Activated T-helper 1 cell treated with anti-CD3 and anti-CD28 coated beads, Interleukin-12 subunit alpha, Interleukin-12 subunit beta, Interleukin-2, Interleukin-4 antibody, amounts not matched to agents 30 ng/mL and 10 ng/mL and 1 ng/mL, durations not matched to agents 14 hours and 24 hours and 36 hours (primary cell): ENCODE results near the gene KCNQ1. TPM values are rescaled to one million over a fixed set of nuclear protein-coding genes. Genes with fewer than 3 reads are reported as not detected.

Experiments used
- DNase-seq: peaks from one replicate; pipeline ENCODE4 v3.0.0; 2021; ENCODE audit warnings: low spot score
- H3K27ac Mint-ChIP-seq: one replicate; pipeline ENCODE4 v1.8.0; 2021; ENCODE audit warnings: mild to moderate bottlenecking, mixed read lengths
- H3K27me3 Mint-ChIP-seq: one replicate; pipeline ENCODE4 v1.8.0; 2022; ENCODE audit warnings: mild to moderate bottlenecking, moderate library complexity, mixed read lengths; ENCODE audit not compliant: insufficient read depth
- H3K36me3 Mint-ChIP-seq: one replicate; pipeline ENCODE4 v1.8.0; 2021; ENCODE audit warnings: low read depth, mixed read lengths
- H3K4me1 Mint-ChIP-seq: one replicate; pipeline ENCODE4 v1.8.0; 2021; ENCODE audit warnings: low read depth, mixed read lengths
- H3K4me3 Mint-ChIP-seq: one replicate; pipeline ENCODE4 v1.8.0; 2021; ENCODE audit warnings: mild to moderate bottlenecking, moderate library complexity, mixed read lengths
- H3K9me3 Mint-ChIP-seq: one replicate; pipeline ENCODE4 v1.8.0; 2021; ENCODE audit warnings: mixed read lengths
- intact Hi-C: fragments of 100-400 bp; cut with micrococcal nuclease; formaldehyde crosslinking; loops from one replicate; pipeline ENCODE4 v1.15.1; 2024
- total RNA-seq: library from RNA; stranded (reverse); gene quantifications from 2 replicates; pipeline ENCODE4 v1.2.3, GENCODE V29; 2022

KCNQ1 gene
- total RNA-seq, 1 donor from 2014 or later = 6.4 TPM

- Mint-ChIP-seq H3K4me3 (no peak overlapping the region), H3K27me3 (no peaks in the 10 kb centered on the region), H3K36me3 (no peaks in the 10 kb centered on the region), H3K9me3 (no peaks in the 10 kb centered on the region), H3K27ac (no peak overlapping the region), H3K4me1 (no peaks in the 10 kb centered on the region)
- intact Hi-C loops = no loop called here
- DNase-seq = no peak
Observed at GRCh38 chr11:2716376-2717095, 271.7 kb downstream of the KCNQ1 start.

GRCh38 chr11:2717561-2718325 is 272.9 kb downstream of the KCNQ1 start:
- no peak for DNase-seq
- Mint-ChIP-seq H3K9me3 (no peaks in the 10 kb centered on the region), H3K27me3 (no peaks in the 10 kb centered on the region), H3K4me1 (no peaks in the 10 kb centered on the region), H3K4me3 (no peak overlapping the region), H3K27ac (no peak overlapping the region), H3K36me3 (no peaks in the 10 kb centered on the region)
- intact Hi-C loops = no loop called here

- Mint-ChIP-seq H3K36me3 (no peaks in the 10 kb centered on the region), H3K9me3 (no peaks in the 10 kb centered on the region), H3K27me3 (no peaks in the 10 kb centered on the region), H3K27ac (no peak overlapping the region), H3K4me1 (no peaks in the 10 kb centered on the region), H3K4me3 (no peak overlapping the region)
- no peak for DNase-seq
- intact Hi-C loops = no loop called here
Observed at GRCh38 chr11:2718817-2719438, 274.1 kb downstream of the KCNQ1 start.

- Mint-ChIP-seq H3K9me3 (no peaks in the 10 kb centered on the region), H3K4me3 (no peak overlapping the region), H3K36me3 (no peaks in the 10 kb centered on the region), H3K4me1 (no peaks in the 10 kb centered on the region), H3K27ac (no peak overlapping the region), H3K27me3 (no peaks in the 10 kb centered on the region)
- intact Hi-C loops = no loop called here
- DNase-seq = no peak
Observed at GRCh38 chr11:2719831-2720590, 275.2 kb downstream of the KCNQ1 start.

GRCh38 chr11:2721210-2721916 is 276.6 kb downstream of the KCNQ1 start:
- no peak for DNase-seq

GRCh38 chr11:2722955-2723354 is 278.1 kb downstream of the KCNQ1 start:
- Mint-ChIP-seq H3K36me3 (no peaks in the 10 kb centered on the region), H3K4me3 (no peak overlapping the region), H3K4me1 (no peaks in the 10 kb centered on the region), H3K27me3 (no peaks in the 10 kb centered on the region), H3K9me3 (no peaks in the 10 kb centered on the region), H3K27ac (no peak overlapping the region)
- intact Hi-C loops = no loop called here
- DNase-seq = no peak

More at GRCh38 chr11:2721210-2721916, 276.6 kb downstream of the KCNQ1 start:
- Mint-ChIP-seq H3K4me3 (no peak overlapping the region), H3K36me3 (no peaks in the 10 kb centered on the region), H3K4me1 (no peaks in the 10 kb centered on the region), H3K27ac (no peak overlapping the region), H3K9me3 (no peaks in the 10 kb centered on the region), H3K27me3 (no peaks in the 10 kb centered on the region)
- intact Hi-C loops = no loop called here

GRCh38 chr11:2724104-2724503 is 279.3 kb downstream of the KCNQ1 start:
- intact Hi-C loops = no loop called here
- Mint-ChIP-seq H3K9me3 (no peaks in the 10 kb centered on the region), H3K36me3 (no peaks in the 10 kb centered on the region), H3K27ac (no peak overlapping the region), H3K27me3 (no peaks in the 10 kb centered on the region), H3K4me3 (no peak overlapping the region), H3K4me1 (no peaks in the 10 kb centered on the region)
- no peak for DNase-seq

- DNase-seq = no peak
- no peaks in the 10 kb centered on the region for H3K36me3 Mint-ChIP-seq
- H3K4me1 Mint-ChIP-seq = no peaks in the 10 kb centered on the region
- no peaks in the 10 kb centered on the region for H3K9me3 Mint-ChIP-seq
- intact Hi-C loops = no loop called here
- H3K4me3 Mint-ChIP-seq = no peak overlapping the region
- no peak overlapping the region for H3K27ac Mint-ChIP-seq
- no peaks in the 10 kb centered on the region for H3K27me3 Mint-ChIP-seq
Observed at GRCh38 chr11:2724653-2725367, 280.0 kb downstream of the KCNQ1 start.

- Mint-ChIP-seq H3K4me3 (no peak overlapping the region), H3K36me3 (no peaks in the 10 kb centered on the region), H3K4me1 (no peaks in the 10 kb centered on the region), H3K27ac (no peak overlapping the region), H3K9me3 (no peaks in the 10 kb centered on the region), H3K27me3 (no peaks in the 10 kb centered on the region)
- no peak for DNase-seq
- intact Hi-C loops = no loop called here
Observed at GRCh38 chr11:2725368-2726300, 280.8 kb downstream of the KCNQ1 start.

GRCh38 chr11:2726964-2727363 is 282.2 kb downstream of the KCNQ1 start:
- no peak for DNase-seq
- Mint-ChIP-seq H3K4me3 (no peak overlapping the region), H3K36me3 (no peaks in the 10 kb centered on the region), H3K9me3 (no peaks in the 10 kb centered on the region), H3K4me1 (no peaks in the 10 kb centered on the region), H3K27me3 (no peaks in the 10 kb centered on the region), H3K27ac (no peak overlapping the region)
- intact Hi-C loops = no loop called here

GRCh38 chr11:2728128-2728662 is 283.4 kb downstream of the KCNQ1 start:
- intact Hi-C loops = no loop called here
- Mint-ChIP-seq H3K4me1 (no peaks in the 10 kb centered on the region), H3K9me3 (no peaks in the 10 kb centered on the region), H3K27ac (no peak overlapping the region), H3K4me3 (no peak overlapping the region), H3K36me3 (no peaks in the 10 kb centered on the region), H3K27me3 (no peaks in the 10 kb centered on the region)
- no peak for DNase-seq
